GM23248 (cell line): ENCODE data around the gene CORIN. TPM values are rescaled to one million over a fixed set of nuclear protein-coding genes. Genes with fewer than 3 reads are reported as not detected.
A peak's percentile ranks its signal among the peaks of the same experiment; 100 is the strongest.

ENCODE experiments used
- DNase-seq: peaks from one replicate; pipeline ENCODE4 v3.0.0-alpha.2; 2015
- H2AFZ ChIP-seq: fragments of 200-600 bp; sonication (generic); 2 replicates; pipeline ENCODE4 v1.6.1; 2016; ENCODE audit warnings: antibody characterized with exemption
- H3F3A ChIP-seq: fragments of 200-600 bp; sonication (generic); 2 replicates; pipeline ENCODE4 v1.6.1; 2016; ENCODE audit warnings: mild to moderate bottlenecking, antibody characterized with exemption, mixed run types; ENCODE audit not compliant: insufficient read depth
- H3K27ac ChIP-seq: fragments of 200-600 bp; sonication (generic); 2 replicates; pipeline ENCODE4 v1.5.1; 2016; ENCODE audit warnings: mild to moderate bottlenecking
- H3K27me3 ChIP-seq: fragments of 200-600 bp; sonication (generic); replicated peaks from 2 replicates; pipeline ENCODE4 v1.6.1; 2016; ENCODE audit warnings: mild to moderate bottlenecking; ENCODE audit not compliant: insufficient read depth
- H3K36me3 ChIP-seq: fragments of 200-600 bp; sonication (generic); 2 replicates; pipeline ENCODE4 v1.6.1; 2016; ENCODE audit warnings: low read depth, mild to moderate bottlenecking
- H3K4me1 ChIP-seq: fragments of 200-600 bp; sonication (generic); 2 replicates; pipeline ENCODE4 v1.6.1; 2016; ENCODE audit warnings: mild to moderate bottlenecking; ENCODE audit not compliant: insufficient read depth
- H3K4me2 ChIP-seq: fragments of 200-600 bp; sonication (generic); one replicate; pipeline ENCODE4 v1.6.1; 2016; ENCODE audit warnings: mild to moderate bottlenecking; ENCODE audit not compliant: unreplicated experiment
- H3K4me3 ChIP-seq: fragments of 200-600 bp; sonication (generic); 2 replicates; pipeline ENCODE4 v1.5.1; 2016; ENCODE audit warnings: mild to moderate bottlenecking
- H3K79me2 ChIP-seq: fragments of 200-600 bp; sonication (generic); 2 replicates; pipeline ENCODE4 v1.6.1; 2016; ENCODE audit warnings: mild to moderate bottlenecking; ENCODE audit not compliant: insufficient read depth
- H3K9ac ChIP-seq: fragments of 200-600 bp; sonication (generic); 2 replicates; pipeline ENCODE4 v1.6.1; 2016; ENCODE audit warnings: mild to moderate bottlenecking
- H3K9me2 ChIP-seq: fragments of 200-600 bp; sonication (generic); 2 replicates; pipeline ENCODE4 v1.6.1; 2016; ENCODE audit warnings: mixed run types, mild to moderate bottlenecking, moderate library complexity; ENCODE audit not compliant: insufficient read depth
- H3K9me3 ChIP-seq: fragments of 200-600 bp; sonication (generic); one replicate; pipeline ENCODE4 v1.6.1; 2017; ENCODE audit warnings: low read depth
- H4K20me1 ChIP-seq: fragments of 200-600 bp; sonication (generic); 2 replicates; pipeline ENCODE4 v1.6.0; 2016; ENCODE audit not compliant: insufficient read depth
- EZH2 ChIP-seq: fragments of 200-600 bp; sonication (generic); IDR thresholded peaks from 2 replicates; pipeline ENCODE4 v1.6.1; 2018; ENCODE audit warnings: antibody characterized with exemption, mild to moderate bottlenecking; ENCODE audit not compliant: insufficient read depth, poor library complexity, severe bottlenecking
- EZH2phosphoT487 ChIP-seq: fragments of 200-600 bp; sonication (generic); IDR thresholded peaks from 2 replicates; pipeline ENCODE4 v1.6.1; 2018; ENCODE audit warnings: antibody characterized with exemption, moderate library complexity, mild to moderate bottlenecking, low read depth; ENCODE audit not compliant: insufficient read depth
- WGBS, 2 experiments: methylation state at CpG; one replicate each; pipeline ENCODE4 v1.1.6; 2015 to 2017; ENCODE audit warnings: low lambda C conversion rate in 2 of 2, low coverage in 1 of 2; ENCODE audit errors: missing lambda C conversion rate in 2 of 2; 5-methylcytosine and 5-hydroxymethylcytosine counted together
- in situ Hi-C: fragments of 300-500 bp; cut with MboI; formaldehyde crosslinking; loops from 2 replicates; pipeline ENCODE4 v1.15.0; 2020
- polyA plus RNA-seq: library from polyadenylated mRNA; unstranded; fragments of >200 nt; fragmentation: Nextera tagmentation; extraction: Ambion mirVana; gene quantifications from 2 replicates; pipeline ENCODE4 v1.2.1, GENCODE V29; 2016
- total RNA-seq: library from RNA; depleted of rRNA; stranded (reverse); fragments of >200 nt; shearing (Covaris generic); gene quantifications from 2 replicates; pipeline ENCODE4 v1.2.3, GENCODE V29; 2014

Gene CORIN
- total and polyA plus RNA-seq, 2 experiments from 2014 or later = 0.70 to 0.86 TPM

GRCh38 chr4:47579235-47579634 lies 258.6 kb downstream of the CORIN start:
- Histone ChIP-seq H4K20me1 (no peaks in the 10 kb centered on the region), H2AFZ (no peak overlapping the region), H3K9me2 (no peaks in the 10 kb centered on the region), H3K9ac (no peak overlapping the region), H3K27ac (no peak overlapping the region), H3K79me2 (no peaks in the 10 kb centered on the region), H3K4me2 (no peak overlapping the region), H3K4me1 (no peaks in the 10 kb centered on the region), H3K4me3 (no peak overlapping the region), H3K9me3 (no peaks in the 10 kb centered on the region), H3F3A (no peaks in the 10 kb centered on the region), H3K27me3 (no peaks in the 10 kb centered on the region), H3K36me3 (peaks cover 70% of the 10 kb centered on the region)
- in situ Hi-C loops = no loop called here
- WGBS, 2 experiments = 84 to 85% methylated on average over 3 of the region's 3 CpGs
- DNase-seq = no peak
- TF ChIP-seq EZH2 = no peak
- TF ChIP-seq EZH2phosphoT487 = no peak

- Histone ChIP-seq H3K27ac (no peak overlapping the region), H3K4me3 (no peak overlapping the region), H3K9me2 (no peaks in the 10 kb centered on the region), H3K9ac (no peak overlapping the region), H3K4me1 (no peaks in the 10 kb centered on the region), H4K20me1 (no peaks in the 10 kb centered on the region), H2AFZ (no peak overlapping the region), H3K4me2 (no peak overlapping the region), H3K36me3 (peaks cover 74% of the 10 kb centered on the region), H3F3A (no peaks in the 10 kb centered on the region), H3K79me2 (no peaks in the 10 kb centered on the region), H3K27me3 (no peaks in the 10 kb centered on the region), H3K9me3 (no peaks in the 10 kb centered on the region)
- in situ Hi-C loops = no loop called here
- WGBS, 2 experiments = 44 to 47% methylated on average over 7 of the region's 7 CpGs
- TF ChIP-seq EZH2 = no peak
- no peak for TF ChIP-seq EZH2phosphoT487
- peak; percentile 14 for DNase-seq
Observed at GRCh38 chr4:47577779-47578553, 259.9 kb downstream of the CORIN start.

GRCh38 chr4:47572981-47573380 lies 264.9 kb downstream of the CORIN start:
- Histone ChIP-seq H3K4me1 (no peaks in the 10 kb centered on the region; the same call in 1 of the 2 replicates), H3K36me3 (peaks cover 67% of the 10 kb centered on the region), H3K79me2 (no peaks in the 10 kb centered on the region), H3K4me3 (no peak overlapping the region), H3K9me2 (no peaks in the 10 kb centered on the region), H4K20me1 (no peaks in the 10 kb centered on the region), H3F3A (no peaks in the 10 kb centered on the region), H3K4me2 (no peak overlapping the region), H3K27ac (no peak overlapping the region), H2AFZ (no peak overlapping the region), H3K9ac (no peak overlapping the region), H3K9me3 (no peaks in the 10 kb centered on the region), H3K27me3 (no peaks in the 10 kb centered on the region)
- WGBS, 2 experiments = 93 to 96% methylated on average over 3 of the region's 3 CpGs
- no peak for DNase-seq
- TF ChIP-seq EZH2 (no peak), EZH2phosphoT487 (no peak)
- in situ Hi-C loops = no loop called here

GRCh38 chr4:47570816-47571215 lies 267.1 kb downstream of the CORIN start:
- TF ChIP-seq EZH2 (no peak), EZH2phosphoT487 (no peak)
- in situ Hi-C loops = no loop called here
- no peak overlapping the region for H3K4me3 ChIP-seq
- H3K27me3 ChIP-seq = no peaks in the 10 kb centered on the region
- H4K20me1 ChIP-seq = no peaks in the 10 kb centered on the region
- H3F3A ChIP-seq = no peaks in the 10 kb centered on the region
- H3K27ac ChIP-seq = no peak overlapping the region
- no peaks in the 10 kb centered on the region for H3K9me2 ChIP-seq
- H3K36me3 ChIP-seq = peaks cover 59% of the 10 kb centered on the region
- no peak overlapping the region for H3K9ac ChIP-seq
- no peak overlapping the region for H3K4me2 ChIP-seq
- no peaks in the 10 kb centered on the region for H3K9me3 ChIP-seq
- H3K4me1 ChIP-seq = peaks cover 11% of the 10 kb centered on the region; the same call in 1 of the 2 replicates
- DNase-seq = no peak
- H3K79me2 ChIP-seq = no peaks in the 10 kb centered on the region
- H2AFZ ChIP-seq = no peak overlapping the region
